Stimulated activated CD8-positive, alpha-beta memory T cell treated with anti-CD3 and anti-CD28 coated beads, Interleukin-4, amount 100 ng/mL, for 1 hour (primary cell): ENCODE measurements around the gene CRTAC1.

Experiments
- DNase-seq, 2 donors: peaks; one replicate each; pipeline ENCODE4 v3.0.0-alpha.2; 2020; ENCODE audit warnings: low read depth in 2 of 2, low spot score in 1 of 2

The CRTAC1 gene, protein sequence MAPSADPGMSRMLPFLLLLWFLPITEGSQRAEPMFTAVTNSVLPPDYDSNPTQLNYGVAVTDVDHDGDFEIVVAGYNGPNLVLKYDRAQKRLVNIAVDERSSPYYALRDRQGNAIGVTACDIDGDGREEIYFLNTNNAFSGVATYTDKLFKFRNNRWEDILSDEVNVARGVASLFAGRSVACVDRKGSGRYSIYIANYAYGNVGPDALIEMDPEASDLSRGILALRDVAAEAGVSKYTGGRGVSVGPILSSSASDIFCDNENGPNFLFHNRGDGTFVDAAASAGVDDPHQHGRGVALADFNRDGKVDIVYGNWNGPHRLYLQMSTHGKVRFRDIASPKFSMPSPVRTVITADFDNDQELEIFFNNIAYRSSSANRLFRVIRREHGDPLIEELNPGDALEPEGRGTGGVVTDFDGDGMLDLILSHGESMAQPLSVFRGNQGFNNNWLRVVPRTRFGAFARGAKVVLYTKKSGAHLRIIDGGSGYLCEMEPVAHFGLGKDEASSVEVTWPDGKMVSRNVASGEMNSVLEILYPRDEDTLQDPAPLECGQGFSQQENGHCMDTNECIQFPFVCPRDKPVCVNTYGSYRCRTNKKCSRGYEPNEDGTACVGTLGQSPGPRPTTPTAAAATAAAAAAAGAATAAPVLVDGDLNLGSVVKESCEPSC

DNA sequence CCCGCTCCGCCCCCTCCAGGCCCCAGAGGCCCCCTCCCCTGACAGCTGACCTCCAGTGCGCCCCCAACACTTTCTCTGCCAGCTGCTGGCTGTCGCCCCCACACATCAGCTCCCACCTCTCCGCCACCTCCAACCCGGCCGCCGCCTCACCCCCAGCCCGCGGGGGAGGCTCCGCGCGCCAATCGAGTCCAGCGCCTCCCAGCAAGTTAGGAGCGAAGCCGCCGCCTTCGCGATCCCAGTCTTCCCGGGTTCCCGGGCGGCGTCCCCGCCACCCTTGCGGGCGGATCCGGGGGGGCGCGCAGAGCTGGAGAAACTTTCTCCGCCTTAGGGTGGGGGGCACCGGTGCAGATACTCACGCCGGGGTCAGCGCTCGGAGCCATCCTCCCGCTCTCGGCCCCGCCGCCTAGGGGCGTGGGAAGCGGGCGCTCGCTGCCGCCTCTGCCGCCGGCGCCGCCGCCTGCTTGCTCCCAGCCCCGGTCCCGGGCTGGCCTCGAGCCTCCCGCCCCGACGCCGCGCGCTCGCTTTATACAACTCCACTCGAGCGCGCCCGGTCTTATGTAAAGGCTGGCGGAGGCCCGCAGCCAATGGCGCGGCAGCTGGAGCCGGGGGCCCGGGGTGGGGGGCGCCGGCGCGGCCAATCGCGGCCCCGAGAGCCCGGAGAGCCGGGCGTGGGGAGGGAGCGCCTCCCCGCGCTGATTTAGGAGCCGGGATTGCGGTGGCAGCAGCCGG is at the start of gene CRTAC1:
TSS of gene CRTAC1 (minus strand) at position 529 of the 729 bp plus-strand sequence. CDS start at position 380, 149 bp downstream.
- DNase-seq: no peak

- DNase-seq: no peak
These were observed 48.4 kb upstream of the CRTAC1 start for GRCh38 chr10:98078774-98079173.

DNA sequence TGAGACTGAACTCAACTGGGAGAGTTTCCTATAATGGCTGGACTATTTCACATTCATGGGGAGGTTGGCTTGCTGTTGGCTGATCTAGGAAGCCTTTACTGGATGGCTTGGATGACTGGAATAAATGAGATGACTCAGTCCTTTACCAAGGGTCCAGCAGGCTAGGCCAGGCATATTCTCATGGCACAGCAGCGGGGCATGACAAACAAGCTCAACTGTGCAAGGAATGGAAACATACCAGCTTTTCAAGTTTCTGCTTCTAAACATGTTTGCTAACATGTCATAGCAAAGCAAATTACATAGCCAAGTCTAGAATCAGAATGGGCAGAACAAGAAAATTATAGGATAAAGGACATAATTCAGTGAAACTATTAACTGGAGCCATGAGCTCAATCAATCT is 46.8 kb upstream of the CRTAC1 start:
- DNase-seq: no peak

GRCh38 chr10:98076086-98076485 is 45.7 kb upstream of the CRTAC1 start:
- no peak for DNase-seq

- no peak for DNase-seq
These were observed 44.0 kb upstream of the CRTAC1 start for GRCh38 chr10:98074315-98074911.

DNA sequence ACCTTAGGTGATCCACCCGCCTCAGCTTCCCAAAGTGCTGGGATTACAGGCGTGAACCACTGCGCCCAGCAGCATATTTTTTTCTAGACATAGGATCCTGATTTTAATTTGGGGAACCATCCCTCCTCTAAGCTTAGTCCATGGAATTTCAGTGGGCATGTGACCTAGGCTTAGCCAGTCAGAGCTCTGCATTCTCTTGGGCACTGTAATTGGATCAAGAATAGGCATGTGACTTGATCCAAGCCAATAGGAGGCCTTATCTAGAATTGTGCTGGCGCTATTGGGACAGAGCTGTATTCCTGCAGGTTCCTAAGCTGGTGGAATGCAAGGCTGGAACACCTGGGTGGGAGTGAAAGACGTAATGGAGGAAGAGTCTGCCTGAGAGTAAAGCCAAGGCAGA is 36.7 kb upstream of the CRTAC1 start:
- no peak for DNase-seq

DNA sequence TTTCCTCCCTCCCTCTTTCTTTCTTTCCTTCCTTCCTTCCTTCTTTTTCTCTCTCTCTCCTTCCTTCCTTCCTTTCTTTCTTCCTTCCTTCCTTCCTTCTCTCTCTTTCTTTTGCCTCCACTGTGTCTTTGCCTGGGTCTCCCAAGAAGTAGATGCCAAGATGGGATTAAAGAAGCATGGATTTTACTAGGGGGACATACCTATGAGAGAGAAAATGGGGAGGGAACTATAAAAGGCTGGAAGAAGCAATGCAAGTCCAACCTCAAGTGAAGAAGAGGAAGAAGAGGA is 33.3 kb upstream of the CRTAC1 start:
- no peak for DNase-seq

DNA sequence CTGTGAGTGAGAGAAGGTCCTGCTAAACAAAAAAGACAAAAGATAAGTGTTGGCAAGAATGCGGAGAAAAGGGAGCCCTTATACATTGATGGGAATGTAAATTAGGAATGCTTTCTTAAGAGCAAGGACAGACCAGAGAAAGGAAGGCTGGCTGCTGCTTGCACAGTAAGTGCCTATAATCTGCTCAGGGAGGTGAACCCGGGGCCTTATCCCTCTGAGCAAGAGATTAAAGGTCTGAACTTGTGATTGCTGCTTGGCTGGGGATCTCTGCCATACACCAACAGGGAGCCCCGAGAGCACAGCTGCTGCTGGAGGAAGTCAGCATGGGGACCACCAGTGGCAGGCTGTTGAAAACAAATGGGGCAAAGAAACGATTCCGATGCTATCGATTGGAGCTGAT is 32.0 kb upstream of the CRTAC1 start:
- DNase-seq: no peak

- DNase-seq: no peak
These were observed 29.7 kb upstream of the CRTAC1 start for GRCh38 chr10:98060079-98060478.

GRCh38 chr10:98058295-98058694 is 27.9 kb upstream of the CRTAC1 start:
- DNase-seq: no peak

GRCh38 chr10:98055841-98056516 is 25.6 kb upstream of the CRTAC1 start:
- no peak for DNase-seq

GRCh38 chr10:98047009-98047741 is 16.8 kb upstream of the CRTAC1 start:
- DNase-seq: no peak

- DNase-seq: peak; percentile 11 to 23
These were observed 15.5 kb upstream of the CRTAC1 start for GRCh38 chr10:98045785-98046389.

DNA sequence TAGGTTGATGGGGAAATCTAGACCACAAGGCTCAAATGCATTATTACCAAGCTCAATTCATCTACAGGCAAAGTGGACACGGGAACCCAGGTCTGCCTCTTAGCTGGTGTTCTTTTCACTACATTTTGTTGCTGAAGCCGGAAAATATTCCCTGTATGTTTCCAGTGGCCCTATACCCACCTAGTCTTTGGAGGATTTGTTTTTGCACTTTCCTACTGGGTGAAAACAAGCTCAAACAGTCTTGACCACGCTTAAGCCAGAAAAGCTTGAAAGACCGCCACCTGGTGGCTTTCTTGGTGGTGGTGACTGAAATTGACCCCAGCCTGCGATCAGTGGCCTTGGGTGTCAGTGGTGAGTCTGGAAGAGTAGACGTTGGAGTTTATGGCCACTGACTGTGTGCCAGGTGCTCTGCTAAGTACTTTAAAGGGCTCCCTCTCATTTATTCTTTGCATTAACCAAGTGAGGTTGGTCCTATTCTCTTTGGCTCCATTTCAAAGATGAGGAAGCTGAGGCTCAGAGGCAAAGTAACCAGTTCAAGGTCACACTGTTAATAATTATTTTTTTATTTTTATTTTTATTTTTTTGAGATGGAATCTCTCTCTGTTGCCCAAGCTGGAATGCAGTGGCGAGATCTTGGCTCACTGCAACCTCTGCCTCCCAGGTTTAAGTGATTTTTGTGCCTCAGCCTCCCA is 11.1 kb upstream of the CRTAC1 start:
- DNase-seq: peak in 1 of 2 donors; percentile 2

- no peak for DNase-seq
These were observed 9.4 kb upstream of the CRTAC1 start for GRCh38 chr10:98039690-98040381.

DNA sequence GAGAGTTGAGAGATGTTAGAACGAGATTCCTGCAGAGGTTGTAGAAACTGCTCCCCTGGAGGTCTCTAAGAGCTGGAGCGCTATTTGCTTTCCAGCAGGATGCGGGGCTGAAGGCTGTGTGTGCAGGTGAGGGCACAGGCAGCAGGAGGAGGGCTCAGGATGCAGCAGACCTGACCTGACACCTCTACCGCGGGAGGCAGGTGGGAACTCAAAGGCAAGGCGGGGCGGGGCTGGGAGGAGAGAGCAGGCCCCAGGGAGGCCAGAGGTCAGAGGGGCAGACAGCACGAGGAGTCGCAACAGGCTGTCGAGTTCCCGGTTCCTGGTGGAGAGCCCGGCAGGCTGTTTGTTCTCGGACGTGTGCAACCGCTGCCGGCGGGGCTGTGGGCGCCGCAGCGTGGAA is 7.9 kb upstream of the CRTAC1 start:
- DNase-seq: no peak

DNA sequence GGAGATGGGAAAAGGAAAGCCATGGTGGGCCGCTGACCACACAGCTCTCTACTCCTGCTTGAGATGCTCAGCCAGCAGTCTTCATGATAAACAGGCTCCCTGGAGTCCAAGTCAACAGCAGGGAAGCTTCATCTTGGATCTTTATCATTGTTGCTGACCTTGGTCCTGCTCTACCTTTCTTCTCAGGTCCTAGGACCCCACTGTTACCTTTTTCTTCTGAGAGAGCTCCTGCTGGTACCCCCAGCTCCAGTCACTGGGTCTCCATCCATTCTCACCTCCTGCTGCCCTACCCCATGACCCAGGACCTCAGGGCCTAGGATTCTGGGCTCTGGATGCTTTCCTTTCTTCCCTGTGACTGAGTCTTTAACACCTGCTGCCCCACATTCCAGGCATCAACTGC is 5.2 kb upstream of the CRTAC1 start:
- DNase-seq: no peak

DNA sequence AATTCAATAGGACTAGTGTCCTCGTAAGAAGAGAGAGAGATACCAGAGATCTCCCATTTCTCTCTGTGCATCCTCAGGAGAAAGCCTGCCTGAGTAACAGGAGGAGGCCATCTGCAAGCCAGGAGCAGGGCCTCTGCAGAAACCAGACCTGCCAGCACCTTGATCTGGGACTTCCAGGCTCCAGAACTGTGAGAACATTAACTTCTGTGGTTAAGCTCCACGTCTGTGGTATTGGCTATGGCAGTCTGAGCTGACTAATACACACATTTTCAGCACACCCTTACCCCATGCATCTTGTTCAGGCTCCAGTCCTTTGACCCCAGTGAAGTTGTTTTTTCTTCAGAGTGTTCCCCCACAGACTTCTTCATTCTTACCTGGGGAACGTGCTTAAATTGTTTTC is 3.1 kb upstream of the CRTAC1 start:
- DNase-seq: no peak

- no peak for DNase-seq
These were observed 1.0 kb upstream of the CRTAC1 start for GRCh38 chr10:98031440-98031839.
